ENCODE data around the gene RBPJ.
"Not testable (repeated sequence)": the region's sequence is repeated elsewhere in the genome, so short reads cannot be mapped to it uniquely, and the experiment has no call there.

The RBPJ gene

DNA sequence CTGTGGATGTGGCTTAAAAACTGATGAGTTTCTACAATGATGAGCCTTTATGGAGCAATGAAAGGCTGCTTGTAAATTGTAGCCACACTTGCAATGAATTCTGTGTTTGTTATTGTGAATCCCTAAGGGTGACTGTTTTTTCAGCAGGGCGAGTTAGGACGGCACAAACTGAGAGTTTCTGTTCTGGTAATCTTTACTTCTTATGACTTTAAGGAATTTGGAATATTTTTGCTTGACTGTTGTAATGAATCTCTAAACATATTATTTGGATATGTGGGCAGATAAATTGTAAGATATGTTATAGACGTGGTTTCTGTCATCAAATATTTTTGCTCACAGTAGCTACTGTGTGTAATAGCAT lies 22.2 kb downstream of the RBPJ start:
- no peak for DNase-seq

DNA sequence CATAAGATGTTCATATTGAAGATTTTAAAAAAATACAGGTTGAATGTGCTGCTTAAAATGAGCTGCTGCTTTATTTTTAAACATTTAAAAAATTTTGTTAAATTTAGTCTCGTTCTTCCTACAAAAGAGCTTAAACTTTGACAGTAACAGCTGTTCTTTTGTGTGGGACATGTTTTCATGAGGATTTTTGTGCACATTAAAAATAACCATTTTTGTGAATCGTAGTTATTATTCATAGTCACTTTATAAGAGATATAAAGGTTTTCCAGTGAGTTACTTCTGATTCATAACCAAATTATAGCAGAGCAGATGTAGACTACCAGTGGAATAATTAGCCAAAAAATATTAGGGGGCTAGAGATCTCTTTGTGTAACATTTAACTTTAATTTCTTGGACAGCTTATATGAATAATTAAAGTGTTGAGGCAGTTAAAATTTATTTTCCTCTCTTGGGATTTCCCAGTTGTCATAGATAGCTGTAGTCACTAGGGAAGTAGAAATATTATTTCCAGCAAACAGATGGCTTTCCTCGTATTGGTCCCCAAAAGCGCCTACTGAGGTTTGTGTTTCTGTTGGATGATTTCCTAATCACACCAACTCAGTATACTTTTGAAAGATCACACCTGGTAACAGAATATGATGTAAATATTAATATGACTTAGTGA lies 24.2 kb downstream of the RBPJ start:
- no peak for DNase-seq

DNA sequence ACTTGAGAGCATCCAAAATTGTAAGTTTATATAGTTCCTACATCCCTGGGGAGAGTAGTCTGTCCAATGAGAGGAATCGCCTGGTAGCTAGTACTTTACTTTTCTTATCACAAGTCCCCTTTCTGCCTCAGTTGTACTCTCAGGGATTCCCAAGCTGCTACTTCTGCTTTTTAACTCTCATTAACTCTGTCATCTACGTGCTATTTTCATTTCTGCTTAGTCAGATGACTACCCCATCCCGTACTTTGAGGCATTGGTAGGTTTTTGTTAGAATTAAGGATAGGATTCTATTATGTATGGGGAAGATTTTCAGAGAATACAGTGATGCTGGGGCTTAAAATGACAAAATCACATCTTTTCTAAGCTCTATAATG lies 24.7 kb downstream of the RBPJ start:
- no peak for DNase-seq

DNA sequence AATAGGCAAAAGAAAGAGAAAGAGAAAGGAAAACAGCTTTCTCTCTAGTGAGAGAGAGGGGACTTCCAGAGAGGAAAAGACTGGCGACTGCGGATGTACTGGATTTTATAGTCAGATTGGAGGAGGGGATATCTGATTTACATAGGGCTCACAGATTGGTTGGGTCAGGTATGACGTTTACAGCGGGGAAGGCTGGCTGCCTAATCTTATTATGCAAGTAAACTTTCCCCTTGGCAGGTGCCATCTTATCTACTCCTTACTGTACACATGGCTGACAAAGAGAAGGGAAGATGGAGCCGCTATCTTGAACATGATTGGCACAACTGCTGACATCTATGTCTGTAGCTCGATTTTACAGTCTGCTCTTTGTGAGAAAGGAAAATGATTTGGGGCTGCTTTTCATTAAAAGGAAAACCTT lies 25.4 kb downstream of the RBPJ start:
- peak; percentile 48 for DNase-seq

DNA sequence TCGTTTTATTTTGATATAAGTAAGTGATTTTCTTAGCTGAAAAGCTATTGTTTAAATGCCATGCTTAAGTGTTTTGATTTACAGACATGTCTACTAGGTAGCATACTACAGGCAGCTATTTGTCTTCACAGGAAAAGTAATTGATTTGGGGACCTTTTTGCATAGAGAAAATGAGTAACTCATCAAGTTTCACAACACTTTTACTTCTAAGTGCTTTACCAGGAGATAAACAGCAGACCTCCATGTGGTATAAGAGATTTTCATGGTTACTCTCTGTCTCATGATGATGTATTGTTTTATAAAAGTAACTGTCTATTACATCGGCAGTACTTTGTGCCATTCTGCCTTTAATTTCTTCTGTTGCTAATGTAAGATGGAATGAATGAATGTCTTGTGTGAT lies 28.7 kb downstream of the RBPJ start:
- DNase-seq, result no peak

DNA sequence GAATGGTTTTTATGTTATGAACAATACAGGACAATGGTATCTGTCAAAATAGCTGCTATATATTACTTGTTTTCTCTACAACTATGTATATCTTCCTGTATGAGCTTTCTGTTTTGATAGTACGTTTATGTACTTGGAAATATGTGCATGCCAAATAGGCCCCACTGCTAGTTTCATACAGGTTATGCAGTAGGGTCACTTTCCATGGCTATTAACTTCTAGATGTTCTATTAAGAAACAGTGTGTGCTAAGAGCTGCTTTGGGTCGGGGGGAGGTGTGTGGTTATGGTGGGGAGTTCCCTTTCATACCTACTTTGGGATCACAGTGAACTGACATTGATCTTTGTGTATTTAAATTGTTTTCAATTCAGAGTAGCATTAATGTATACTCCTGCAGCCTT lies 30.9 kb downstream of the RBPJ start:
- no peak for DNase-seq

DNA sequence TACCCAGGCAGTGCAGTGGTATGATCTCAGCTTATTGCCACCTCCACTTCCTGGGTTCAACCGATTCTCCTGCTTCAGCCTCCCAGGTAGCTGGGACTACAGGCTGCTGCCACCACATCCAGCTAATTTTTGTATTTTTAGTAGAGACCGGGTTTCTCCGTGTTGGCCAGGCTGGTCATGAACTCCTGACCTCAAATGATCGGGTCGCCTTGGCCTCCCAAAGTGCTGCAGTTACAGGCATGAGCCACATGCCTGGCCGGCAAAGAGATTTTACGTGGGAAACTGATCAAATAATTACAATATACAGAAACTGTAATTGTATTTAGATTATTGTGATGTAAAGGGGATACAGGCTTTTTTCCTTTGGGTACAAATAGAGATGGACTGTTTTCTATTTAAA lies 33.7 kb downstream of the RBPJ start:
- DNase-seq, result no peak

DNA sequence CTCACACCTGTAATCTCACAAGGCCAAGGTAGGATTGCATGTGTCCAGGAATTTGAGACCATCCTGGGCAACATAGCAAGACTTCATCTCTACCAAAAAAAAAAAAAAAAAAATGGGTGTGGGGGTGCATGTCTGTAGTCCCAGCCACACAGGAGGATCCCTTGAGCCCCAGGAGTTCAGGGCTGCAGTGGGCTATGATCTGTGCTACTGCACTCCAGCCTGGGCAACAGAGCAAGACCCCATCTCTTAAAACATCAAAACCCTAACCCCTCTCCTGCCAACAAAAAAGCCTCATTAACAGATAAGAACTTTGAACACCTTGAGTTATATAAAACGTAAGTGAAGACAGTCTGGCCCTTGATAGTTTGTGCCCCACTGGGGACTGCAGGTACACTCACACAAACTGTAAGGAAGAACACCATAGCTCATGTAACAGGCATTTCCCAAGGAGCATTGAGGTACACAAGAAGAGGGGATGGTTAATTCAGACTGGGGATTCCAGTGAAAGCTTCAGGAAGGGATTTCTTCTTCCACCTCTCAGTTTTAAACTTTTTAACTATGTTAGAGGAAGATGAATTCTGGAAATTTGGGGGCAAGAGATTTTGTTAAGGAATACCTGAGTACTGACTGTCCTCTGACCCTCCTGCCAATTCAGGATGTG lies 34.7 kb downstream of the RBPJ start:
- no peak for DNase-seq

DNA sequence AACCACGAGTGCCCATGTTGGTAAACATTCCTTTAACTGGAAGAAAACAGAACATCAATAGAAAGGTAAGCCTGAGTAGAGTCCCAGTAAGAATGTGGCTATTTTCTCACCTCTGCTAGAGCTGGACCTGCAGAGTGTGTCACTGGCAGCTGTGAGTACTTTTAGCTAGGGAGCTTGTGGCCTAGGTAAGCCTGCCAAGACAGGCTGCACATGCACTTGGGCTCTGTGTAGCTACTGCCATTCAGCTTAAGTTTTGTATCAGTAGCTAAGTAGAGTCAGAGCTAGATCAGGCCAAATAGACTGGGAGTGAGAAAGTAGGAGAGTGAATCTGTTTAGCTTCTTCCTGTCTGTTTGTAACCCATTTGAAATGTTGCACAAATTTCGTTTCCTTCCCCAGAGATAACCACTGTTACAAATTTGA lies 35.3 kb downstream of the RBPJ start:
- no peak for DNase-seq

DNA sequence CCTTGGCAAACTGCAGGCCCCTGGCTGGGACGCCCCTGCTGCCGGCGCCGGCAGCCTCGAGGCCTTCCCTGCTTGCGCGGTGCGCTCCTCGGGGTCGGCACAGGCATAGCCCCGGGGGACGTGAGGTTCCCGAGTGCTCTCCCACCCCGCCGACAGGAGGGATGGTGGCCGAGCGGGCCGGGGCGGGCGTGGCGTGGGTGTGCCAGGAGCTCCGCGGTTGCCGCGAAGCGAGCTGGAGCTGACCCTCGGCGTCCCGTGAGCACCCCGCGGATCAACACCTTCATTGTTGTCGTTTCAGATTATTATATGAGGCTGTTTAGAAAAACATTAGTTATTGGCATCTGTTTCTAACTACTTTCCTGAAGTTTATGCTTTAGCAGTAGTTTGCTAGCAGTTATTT lies 38.7 kb downstream of the RBPJ start:
- DNase-seq, result not testable (repeated sequence)

DNA sequence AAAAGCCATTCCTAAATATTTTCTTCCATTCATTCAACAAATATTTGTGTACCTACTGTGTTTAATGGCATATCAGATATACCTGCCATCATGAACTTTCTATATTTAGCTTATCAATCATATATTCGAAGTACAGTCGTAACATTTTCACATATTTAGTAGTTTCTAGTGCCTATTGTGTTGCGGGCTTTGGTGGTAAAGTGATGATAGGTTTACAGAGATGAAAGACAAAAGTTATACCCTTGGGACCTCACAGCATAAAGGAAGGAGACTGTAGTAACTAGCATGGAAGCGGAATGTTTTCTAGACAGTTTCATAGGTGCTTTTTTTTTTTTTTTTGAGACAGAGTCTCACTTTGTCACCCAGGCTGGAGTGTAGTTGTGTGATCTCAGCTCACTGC lies 39.5 kb downstream of the RBPJ start:
- no peak for DNase-seq

DNA sequence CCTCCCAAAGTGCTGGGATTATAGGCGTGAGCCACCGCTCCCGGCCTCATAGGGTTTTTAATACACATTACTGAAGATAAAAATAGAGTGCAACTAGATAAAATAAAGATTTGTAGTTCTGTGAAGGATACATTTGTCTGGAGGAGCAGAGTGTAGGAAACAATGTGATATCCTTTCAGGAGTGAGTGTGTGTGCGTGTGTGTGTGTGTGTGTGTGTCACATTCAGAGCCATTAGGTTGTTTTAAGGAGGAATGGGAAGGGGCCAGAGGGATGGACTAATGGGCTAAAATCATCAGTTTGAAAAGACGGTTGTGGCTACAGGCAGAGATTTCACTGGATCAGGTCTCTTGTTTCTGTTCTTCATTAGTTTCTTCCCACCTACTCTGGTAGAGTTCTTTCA lies 40.0 kb downstream of the RBPJ start:
- no peak for DNase-seq

DNA sequence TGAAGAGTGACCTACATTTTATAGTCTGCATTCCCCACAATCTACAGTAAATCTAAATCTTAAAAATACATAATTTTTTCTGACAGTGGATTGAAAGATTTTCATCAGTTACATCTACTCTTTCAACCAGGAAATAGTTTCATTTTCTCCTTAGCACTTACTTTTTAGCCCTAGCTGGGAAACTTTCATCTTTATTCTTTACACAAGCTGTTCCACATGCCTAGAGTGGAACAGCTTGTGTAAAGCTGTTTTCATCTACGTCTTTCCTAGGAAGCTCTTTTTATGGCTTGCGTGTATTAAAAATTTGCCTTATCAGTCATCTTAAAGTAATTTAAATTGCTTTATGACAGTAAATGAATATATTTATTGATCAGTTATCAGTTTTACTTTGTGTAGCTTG lies 40.5 kb downstream of the RBPJ start:
- no peak for DNase-seq

DNA sequence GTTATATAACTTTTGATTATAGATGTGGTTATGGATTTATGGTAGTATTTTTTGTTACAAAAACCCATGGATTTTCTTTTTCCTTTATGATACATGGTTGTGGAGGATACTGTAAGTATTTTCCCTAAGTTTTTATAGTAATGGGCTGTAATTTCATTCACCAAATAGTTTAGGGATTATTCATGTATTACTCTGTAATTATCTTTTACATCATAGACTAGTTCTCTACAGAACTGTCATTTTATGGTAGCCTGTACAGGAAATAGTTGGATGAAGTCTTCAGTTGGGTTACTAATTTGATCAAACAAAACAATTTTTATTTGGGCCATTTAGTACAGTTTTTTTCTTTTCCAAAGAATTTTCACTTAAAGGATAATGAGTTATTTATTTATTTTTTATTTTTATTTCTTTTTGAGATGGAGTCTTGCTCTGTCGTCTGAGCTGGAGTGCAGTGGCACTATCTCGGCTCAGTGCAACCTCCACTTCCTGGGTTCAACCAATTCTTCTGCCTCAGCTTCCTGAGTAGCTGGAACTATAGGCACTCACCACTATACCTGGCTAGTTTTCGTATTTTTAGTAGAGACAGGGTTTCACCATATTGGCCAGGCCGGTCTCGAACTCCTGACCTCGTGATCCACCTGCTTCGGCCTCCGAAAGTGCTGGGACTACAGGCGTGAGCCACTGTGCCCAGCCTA lies 42.1 kb downstream of the RBPJ start:
- no peak for DNase-seq

DNA sequence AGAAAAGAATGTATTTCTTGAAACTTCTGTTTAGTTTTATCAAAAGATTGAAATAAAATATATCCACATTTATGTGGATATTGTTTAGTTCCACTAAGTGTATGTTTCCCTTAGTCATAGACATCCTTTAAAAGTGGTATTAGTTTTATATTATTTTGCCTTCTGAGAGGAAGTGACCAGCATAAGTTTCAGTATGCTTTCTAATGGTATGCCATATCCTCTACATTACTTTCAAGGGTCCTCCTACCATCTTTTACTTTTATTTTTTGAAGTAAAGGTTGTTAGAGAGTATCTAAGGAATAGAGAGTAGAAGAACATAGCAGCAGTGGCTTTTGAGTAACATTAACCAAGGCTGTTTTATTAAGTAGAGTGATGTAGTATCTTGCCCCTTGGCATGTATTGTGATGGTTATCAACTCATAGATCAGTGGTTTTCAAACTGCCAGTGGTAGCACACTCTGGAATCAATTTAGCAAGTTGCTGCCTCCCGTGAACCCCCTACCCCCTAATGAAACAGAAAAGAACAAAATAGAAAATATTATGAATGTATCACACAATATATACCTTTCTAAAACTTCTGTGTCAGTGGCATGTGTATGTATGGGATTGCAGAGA lies 44.8 kb downstream of the RBPJ start:
- no peak for DNase-seq

DNA sequence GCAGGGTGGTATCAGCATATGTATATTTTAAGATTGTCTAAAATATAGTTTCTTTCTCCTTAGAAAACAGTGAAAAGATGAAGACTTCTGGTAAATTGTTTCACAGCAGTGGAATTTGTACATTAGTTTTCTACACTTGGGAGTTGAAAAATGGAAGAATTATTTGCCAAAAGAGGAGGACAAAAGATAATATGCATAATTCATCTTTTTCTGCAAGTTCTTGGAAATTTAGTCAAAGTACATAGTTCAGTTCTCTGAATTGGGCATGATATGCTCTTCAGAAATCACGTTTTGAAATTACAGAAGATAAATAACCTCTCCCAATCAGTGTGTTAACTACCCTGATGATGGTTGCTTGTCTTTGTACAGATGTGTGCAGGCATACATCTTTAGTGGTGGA lies 47.0 kb downstream of the RBPJ start:
- no peak for DNase-seq

DNA sequence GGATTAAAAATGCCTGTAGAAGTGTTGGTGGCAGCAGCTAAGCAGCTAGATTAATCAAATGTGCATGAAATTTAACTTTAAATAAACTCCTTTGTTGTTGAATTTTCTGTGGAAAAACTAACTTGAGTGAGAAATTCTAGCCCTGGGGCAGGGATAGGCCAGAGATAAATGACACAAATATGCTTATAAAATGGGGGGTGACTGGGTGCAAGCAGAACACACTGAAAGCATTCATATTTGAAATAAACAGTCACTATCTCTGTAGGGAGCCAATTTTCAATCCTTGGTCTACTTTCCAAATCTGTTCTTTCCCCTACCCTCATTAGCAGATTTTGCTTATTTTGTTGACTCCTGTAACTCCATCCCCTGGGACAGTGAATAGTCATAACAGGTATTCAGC lies 47.9 kb downstream of the RBPJ start:
- no peak for DNase-seq

DNA sequence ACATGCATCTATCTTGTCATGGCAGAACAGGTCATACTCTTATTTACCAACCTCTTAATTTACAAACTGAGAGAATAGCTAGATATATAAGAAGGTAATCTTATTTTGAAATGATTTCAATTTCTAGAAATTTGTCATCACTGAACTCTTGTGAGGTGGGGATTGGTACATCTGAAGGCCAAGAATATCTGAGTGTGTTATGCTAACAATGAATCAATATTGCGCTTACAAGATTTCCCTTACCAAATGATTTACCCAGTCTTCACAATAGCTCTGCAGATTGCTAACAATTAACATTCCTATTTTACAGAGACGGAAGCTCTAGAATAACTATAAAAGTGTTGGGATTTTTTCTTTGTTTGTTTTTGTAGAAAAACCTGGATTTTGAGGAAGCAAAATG lies 48.3 kb downstream of the RBPJ start:
- no peak for DNase-seq

DNA sequence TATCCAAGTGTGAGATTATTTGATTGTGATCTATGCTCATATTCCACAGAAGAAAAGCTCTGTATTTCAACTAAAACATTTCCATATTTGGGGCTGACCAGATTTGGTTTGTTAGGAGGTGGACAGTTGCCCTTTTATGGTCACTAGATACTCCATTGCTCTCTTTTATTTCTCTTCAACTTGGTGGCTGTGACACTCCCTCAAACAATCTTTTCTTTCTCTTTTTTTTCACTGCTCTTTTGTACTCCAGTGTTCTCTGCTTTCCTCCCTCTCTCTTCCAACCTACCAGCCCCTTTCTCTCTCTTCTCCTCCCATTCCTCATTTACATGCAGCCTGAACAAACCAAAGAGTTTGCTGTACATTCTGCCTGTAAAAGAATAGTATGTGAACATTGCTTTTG lies 48.8 kb downstream of the RBPJ start:
- no peak for DNase-seq

DNA sequence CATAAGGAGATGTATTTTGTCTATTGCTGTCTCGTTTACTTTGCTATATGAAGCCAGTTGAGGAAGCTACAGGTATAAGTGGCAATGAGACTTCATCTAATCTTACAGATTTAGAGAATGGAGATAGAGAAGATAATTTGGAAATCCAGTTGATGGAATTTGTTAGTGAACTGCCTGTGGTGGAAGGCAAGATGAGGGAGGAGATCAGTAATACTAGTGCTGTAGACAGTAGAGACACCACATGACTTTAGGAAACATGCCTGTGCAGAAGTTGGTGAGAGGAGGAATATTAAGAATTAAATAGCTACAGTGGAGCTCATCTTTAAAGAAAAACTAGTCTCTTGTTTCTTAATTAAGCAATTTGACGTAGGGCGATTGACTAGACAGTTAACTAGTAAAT lies 51.3 kb downstream of the RBPJ start:
- no peak for DNase-seq

DNA sequence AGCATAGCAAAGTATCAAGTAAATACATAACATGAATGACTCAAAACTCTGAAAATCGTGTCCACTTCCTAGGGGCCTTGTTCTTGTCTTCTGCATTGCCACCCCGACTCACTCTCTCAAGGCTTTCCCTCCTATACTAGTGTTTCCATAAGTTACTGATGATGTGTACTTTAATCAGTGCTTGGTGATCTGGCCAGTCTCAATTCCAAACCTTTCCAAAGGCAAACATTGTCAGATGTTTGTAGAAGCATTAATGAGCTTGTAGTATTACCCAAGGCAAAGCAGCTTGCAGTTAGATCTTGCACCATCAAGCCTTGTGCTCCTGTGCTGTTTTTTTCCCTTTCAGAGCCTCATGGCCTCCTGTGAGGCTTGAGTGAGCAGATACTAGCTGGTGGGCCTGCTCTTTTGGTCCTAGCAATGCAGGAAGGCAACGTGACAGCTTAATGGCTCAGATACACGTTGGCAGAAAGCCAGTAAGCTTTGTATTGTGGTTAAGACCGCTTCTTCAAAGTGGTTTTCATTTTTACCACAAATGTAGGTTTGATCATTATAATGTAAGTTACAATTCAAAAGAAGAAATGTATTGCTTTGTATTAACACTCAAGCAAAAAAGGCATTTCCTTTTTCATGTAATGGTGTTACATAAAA lies 51.8 kb downstream of the RBPJ start:
- peak; percentile 78 for DNase-seq

DNA sequence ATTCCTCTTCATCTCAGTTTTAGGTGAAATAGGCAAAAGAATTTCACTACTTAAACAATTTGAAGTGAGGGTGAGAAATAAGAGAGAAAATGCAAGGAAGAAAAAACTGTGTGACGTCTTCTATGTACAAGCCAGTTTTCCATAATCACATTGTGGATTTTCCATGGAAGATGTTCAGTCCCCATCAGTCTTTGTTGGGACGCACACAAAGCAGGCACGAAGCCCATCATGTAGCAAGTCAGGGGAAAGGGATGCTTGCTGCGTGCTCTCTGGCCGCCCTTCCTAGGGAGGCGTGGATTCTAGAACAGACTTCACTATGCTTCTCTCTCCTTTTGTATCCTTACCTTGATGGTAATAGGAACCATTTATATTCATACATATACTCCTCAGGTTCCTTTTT lies 54.7 kb downstream of the RBPJ start:
- DNase-seq, result no peak
